Ectodermal cell (in vitro differentiated cells): ENCODE results near the gene XPNPEP1.

Experiments used
- H3K27ac ChIP-seq: 2 replicates; pipeline ENCODE4 v1.7.0; 2013; ENCODE audit warnings: mild to moderate bottlenecking, low read depth, low read length; ENCODE audit not compliant: insufficient read depth, poor library complexity, severe bottlenecking
- H3K27me3 ChIP-seq: 2 replicates; pipeline ENCODE4 v1.7.0; 2013; ENCODE audit warnings: mild to moderate bottlenecking, low read length; ENCODE audit not compliant: insufficient read depth, control insufficient read depth, poor library complexity, severe bottlenecking
- H3K36me3 ChIP-seq: one replicate; pipeline ENCODE4 v1.7.0; 2013; ENCODE audit warnings: low read length; ENCODE audit not compliant: control insufficient read depth, insufficient read depth
- H3K4me1 ChIP-seq: one replicate; pipeline ENCODE4 v1.7.0; 2013; ENCODE audit warnings: low read length; ENCODE audit not compliant: control insufficient read depth, insufficient read depth
- H3K4me3 ChIP-seq: 2 replicates; pipeline ENCODE4 v1.7.0; 2013; ENCODE audit warnings: low read depth, low read length, control low read depth; ENCODE audit not compliant: insufficient read depth
- H3K9me3 ChIP-seq: 2 replicates; pipeline ENCODE4 v1.7.0; 2013; ENCODE audit warnings: mild to moderate bottlenecking, low read length, moderate library complexity; ENCODE audit not compliant: control insufficient read depth
- WGBS, 2 experiments: methylation state at CpG; one replicate each; pipeline ENCODE4 v1.1.7; 2013; ENCODE audit warnings: missing lambda C conversion rate in 2 of 2; 5-methylcytosine and 5-hydroxymethylcytosine counted together

The XPNPEP1 gene

GRCh38 chr10:109962247-109962646, 38.9 kb upstream of the XPNPEP1 start:
- H3K27ac ChIP-seq: no peak overlapping the region
- H3K9me3 ChIP-seq: no peaks in the 10 kb centered on the region
- peaks cover 22% of the 10 kb centered on the region for H3K4me1 ChIP-seq
- 100% methylated on average over 1 of the region's 1 CpG; no CpG with 5 or more reads in 1 of the 2 experiments for WGBS, 2 experiments
- no peaks in the 10 kb centered on the region for H3K36me3 ChIP-seq
- no peak overlapping the region for H3K4me3 ChIP-seq
- no peaks in the 10 kb centered on the region for H3K27me3 ChIP-seq

GRCh38 chr10:109961174-109962001, 38.1 kb upstream of the XPNPEP1 start:
- WGBS, 2 experiments: 64 to 68% methylated on average over 3 to 5 of the region's 5 CpGs

DNA sequence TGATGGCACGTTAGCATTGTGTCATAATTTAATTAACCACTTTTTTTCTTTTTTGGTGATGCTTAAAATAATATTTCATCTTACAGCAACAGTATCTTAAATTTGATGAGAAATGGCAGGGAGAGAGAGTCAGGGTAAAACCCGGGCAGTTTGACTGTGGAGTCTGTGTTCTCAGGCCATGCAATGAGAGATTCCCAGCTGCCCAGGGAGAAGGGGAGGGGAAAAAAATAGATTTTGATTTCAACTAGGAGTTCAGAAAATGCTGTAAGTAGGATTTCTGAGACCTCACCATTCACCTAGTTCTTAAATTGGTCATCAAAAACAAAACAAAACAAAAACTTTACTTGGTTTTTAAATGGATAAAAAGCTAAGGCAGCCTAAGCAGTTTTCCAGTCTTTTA, 37.4 kb upstream of the XPNPEP1 start:
- Histone ChIP-seq H3K4me3 (no peak overlapping the region), H3K4me1 (peaks cover 17% of the 10 kb centered on the region), H3K27ac (no peak overlapping the region), H3K9me3 (no peaks in the 10 kb centered on the region), H3K27me3 (no peaks in the 10 kb centered on the region), H3K36me3 (no peaks in the 10 kb centered on the region)
- 56 to 66% methylated on average over 1 to 2 of the region's 2 CpGs for WGBS, 2 experiments

More at GRCh38 chr10:109961174-109962001, 38.1 kb upstream of the XPNPEP1 start:
- peaks cover 17% of the 10 kb centered on the region for H3K4me1 ChIP-seq
- no peak overlapping the region for H3K4me3 ChIP-seq
- no peaks in the 10 kb centered on the region for H3K36me3 ChIP-seq
- no peaks in the 10 kb centered on the region for H3K27me3 ChIP-seq
- no peak overlapping the region for H3K27ac ChIP-seq
- H3K9me3 ChIP-seq: no peaks in the 10 kb centered on the region

DNA sequence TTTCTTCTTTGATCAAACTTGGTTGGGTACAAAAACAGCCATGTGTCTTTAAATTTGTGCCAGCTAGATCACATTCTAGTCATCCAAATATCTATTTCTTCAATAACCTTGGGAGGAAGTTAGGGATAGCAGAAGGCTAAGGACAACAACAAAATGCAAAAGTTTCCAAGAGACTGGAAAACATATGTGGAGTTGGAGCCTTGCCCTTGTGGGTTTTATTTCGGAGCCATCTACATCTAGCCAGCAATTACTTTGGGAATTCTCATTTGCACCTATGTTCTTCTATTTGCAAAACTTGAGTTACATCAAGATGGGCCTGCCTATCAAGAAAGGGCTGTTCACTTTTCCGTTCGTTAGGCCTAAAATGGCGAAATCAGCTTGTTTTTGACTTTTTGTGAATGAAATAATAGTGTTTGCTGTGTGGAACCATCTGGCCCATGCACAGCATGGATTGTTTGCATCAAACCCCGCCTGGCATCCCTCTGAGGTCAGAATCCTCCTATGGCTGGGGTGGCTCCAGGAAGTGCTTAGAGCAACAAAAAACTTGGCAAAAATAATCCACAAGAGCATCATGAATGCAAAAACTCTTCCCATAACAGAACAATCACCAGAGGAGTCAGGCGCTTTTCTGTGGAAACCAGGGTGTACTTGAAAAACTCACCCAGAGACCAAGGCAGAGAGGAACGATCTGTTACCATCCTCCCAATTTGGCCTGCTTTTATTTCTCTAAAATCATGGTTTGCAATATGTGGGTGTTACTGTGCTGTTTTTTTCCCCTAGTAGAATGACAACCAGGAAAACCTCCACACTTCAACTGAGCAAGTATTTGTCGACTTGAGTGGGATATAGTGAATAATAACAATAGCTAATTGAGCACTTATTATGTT, 36.2 kb upstream of the XPNPEP1 start:
- 92 to 95% methylated on average over 7 to 8 of the region's 8 CpGs for WGBS, 2 experiments

DNA sequence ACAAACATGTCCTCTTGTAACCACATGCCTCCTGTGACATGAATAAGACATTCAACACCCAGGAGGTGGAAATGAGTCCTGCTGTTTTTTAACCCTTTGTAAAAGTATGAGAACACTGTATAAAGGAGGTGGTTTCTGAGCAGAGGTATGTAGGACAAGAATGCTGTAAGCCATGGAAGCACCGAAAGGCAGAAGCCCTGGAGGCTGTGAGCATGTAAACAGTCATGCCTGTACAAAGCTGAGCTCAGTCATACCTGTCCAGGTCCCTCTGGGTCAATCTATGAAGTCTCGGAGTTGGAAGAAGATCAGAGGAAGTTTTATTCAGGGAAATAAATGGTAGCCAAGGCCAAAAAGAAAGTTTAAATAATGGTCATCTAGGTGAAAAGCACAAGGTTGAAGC, 34.7 kb upstream of the XPNPEP1 start:
- peaks cover 17% of the 10 kb centered on the region for H3K4me1 ChIP-seq
- no peaks in the 10 kb centered on the region for H3K9me3 ChIP-seq
- WGBS, 2 experiments: 96 to 97% methylated on average over 2 of the region's 2 CpGs
- no peaks in the 10 kb centered on the region for H3K27me3 ChIP-seq
- H3K27ac ChIP-seq: no peak overlapping the region
- H3K36me3 ChIP-seq: no peaks in the 10 kb centered on the region
- no peak overlapping the region for H3K4me3 ChIP-seq

More for the DNA sequence above, 36.2 kb upstream of the XPNPEP1 start:
- Histone ChIP-seq H3K27me3 (no peaks in the 10 kb centered on the region), H3K4me1 (peaks cover 17% of the 10 kb centered on the region), H3K4me3 (no peak overlapping the region), H3K27ac (no peak overlapping the region), H3K36me3 (no peaks in the 10 kb centered on the region), H3K9me3 (no peaks in the 10 kb centered on the region)

DNA sequence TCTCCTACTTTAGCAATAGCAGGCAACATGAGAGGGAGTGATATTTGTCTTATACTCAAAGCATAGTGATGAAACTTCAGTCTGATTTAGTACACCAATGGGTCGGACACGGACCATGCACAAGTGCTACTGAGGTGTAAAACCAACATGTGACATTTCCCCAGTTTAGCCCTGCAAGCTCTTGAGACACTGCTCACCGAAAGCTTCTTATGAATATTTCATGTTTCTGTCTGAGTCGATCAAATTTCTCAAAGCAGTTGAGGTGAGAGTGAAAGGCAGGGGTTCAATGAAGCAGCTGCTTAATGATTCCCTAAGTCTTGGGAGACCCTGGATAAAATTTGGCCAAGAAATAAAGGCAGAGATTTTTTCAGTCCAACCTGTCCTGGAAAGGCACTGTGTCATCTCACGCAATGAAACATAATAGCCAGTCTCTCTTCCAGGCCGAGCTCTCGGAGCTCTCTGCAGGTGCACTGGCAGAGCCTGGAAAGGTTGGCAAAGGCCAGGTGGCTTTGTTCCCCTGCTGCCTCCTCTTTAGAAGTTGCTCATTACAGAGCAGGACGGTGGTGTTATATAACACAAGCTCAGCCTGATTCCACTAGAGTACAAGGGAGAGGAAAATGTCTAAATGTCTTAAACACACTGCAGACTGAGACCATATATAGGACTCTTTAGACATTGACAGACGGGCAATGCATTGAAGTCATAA, 33.9 kb upstream of the XPNPEP1 start:
- Histone ChIP-seq H3K36me3 (no peaks in the 10 kb centered on the region), H3K4me3 (no peak overlapping the region), H3K4me1 (peaks cover 12% of the 10 kb centered on the region), H3K27me3 (no peaks in the 10 kb centered on the region), H3K27ac (no peak overlapping the region), H3K9me3 (no peaks in the 10 kb centered on the region)
- WGBS, 2 experiments: 94 to 95% methylated on average over 9 of the region's 9 CpGs

- no peaks in the 10 kb centered on the region for H3K36me3 ChIP-seq
- WGBS, 2 experiments: 80 to 97% methylated on average over 2 of the region's 2 CpGs
- no peaks in the 10 kb centered on the region for H3K9me3 ChIP-seq
- H3K27me3 ChIP-seq: no peaks in the 10 kb centered on the region
- no peak overlapping the region for H3K4me3 ChIP-seq
- no peak overlapping the region for H3K27ac ChIP-seq
- H3K4me1 ChIP-seq: peaks cover 6% of the 10 kb centered on the region
Measured at GRCh38 chr10:109956454-109957091, 33.3 kb upstream of the XPNPEP1 start.

- Histone ChIP-seq H3K27ac (no peak overlapping the region), H3K9me3 (no peaks in the 10 kb centered on the region), H3K4me1 (no peaks in the 10 kb centered on the region), H3K36me3 (no peaks in the 10 kb centered on the region), H3K27me3 (no peaks in the 10 kb centered on the region), H3K4me3 (no peak overlapping the region)
- WGBS, 2 experiments: 75 to 99% methylated on average over 1 to 2 of the region's 2 CpGs
Measured at GRCh38 chr10:109953766-109954165, 30.5 kb upstream of the XPNPEP1 start.

DNA sequence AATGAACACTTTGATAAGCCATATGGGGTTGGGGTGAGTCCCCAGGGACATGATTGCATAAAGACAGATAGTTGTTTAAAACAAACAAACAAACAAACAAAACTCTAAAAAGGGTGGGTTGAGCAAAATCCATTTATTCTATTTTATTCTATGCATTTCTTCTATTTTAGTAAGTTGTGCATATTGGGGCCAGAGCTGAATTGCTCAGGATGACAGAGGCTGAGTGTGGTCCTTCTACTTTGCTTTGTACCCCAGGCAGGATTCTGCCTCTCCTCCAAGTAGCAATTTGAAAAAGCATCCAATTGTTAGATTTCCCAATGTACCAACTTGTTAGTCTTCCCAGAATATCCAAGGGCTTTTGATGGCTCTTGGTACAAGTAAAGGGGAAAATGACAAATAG, 29.2 kb upstream of the XPNPEP1 start:
- Histone ChIP-seq H3K4me3 (no peak overlapping the region), H3K36me3 (no peaks in the 10 kb centered on the region), H3K27me3 (no peaks in the 10 kb centered on the region), H3K9me3 (no peaks in the 10 kb centered on the region), H3K4me1 (no peaks in the 10 kb centered on the region), H3K27ac (no peak overlapping the region)
